ENCODE measurements around the gene CCT2.
"Not testable (repeated sequence)": the region's sequence is repeated elsewhere in the genome, so short reads cannot be mapped to it uniquely, and the experiment has no call there.

CCT2 gene

GRCh38 chr12:69589082-69589481, 3.8 kb downstream of the CCT2 start:
- no peak for DNase-seq

DNA sequence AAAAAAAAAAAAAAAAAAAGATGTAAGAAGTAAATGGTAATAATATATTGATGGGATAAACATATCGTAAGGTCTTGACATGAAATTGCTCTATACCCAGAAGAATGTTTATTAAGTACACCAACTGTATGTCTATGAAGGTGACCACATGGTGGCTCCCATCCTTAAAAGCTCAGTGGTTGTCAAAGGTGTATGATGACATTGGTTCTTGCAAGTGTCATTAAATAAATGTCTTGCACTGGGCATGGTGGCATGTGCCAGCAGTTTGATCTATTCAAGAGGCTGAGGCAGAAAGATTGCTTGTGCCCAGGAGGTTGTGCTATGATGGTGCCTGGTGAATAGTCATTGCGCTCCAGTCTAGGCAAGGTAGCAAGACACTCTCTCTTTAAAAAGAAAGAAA, 10.4 kb downstream of the CCT2 start:
- no peak for DNase-seq

DNA sequence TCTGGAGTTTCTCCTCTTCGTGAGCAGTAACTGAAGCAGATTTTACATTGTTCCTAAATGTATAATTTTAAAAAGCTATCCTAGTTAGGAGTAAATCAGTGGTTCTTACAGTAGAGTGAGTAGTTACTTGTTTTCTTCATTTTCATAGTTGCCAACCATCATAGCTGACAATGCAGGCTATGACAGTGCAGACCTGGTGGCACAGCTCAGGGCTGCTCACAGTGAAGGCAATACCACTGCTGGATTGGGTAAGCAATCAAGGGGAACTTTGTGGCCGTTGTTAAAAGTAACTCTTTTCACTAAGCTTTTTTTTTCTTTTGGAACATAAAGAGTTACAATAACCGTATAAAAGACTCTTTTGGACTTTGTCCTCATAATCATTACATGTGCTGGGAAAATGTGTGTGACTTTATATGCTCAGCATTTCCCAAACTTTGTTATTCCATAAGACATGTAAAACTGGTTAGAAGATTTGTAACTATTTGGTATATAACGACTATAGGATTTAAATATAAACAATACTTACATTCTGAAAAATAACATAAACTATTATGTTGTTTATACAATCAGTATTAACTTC, 13.0 kb downstream of the CCT2 start:
- no peak for DNase-seq

- no peak for DNase-seq
Measured at GRCh38 chr12:69600804-69601203, 15.5 kb downstream of the CCT2 start.

- no peak for DNase-seq
Measured at GRCh38 chr12:69601962-69602685, 16.9 kb downstream of the CCT2 start.

DNA sequence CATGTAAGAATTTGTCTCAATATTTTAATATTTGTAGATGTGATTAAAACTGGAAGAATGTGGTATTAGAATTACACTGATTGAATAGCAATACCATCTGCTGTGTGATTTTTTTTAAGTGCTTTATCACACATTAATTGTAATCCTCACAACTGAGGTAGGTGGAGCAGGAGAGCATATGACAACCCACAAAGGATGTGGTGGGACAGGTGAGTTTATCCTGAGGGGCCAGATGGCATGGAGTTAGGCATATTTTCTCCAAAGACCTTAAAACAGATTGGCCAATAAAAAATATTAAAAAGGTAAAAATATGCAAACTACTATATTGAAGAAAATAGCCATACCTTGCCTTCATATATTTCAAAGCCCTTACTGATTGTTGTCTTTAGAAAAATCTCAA, 17.7 kb downstream of the CCT2 start:
- DNase-seq, result no peak

DNA sequence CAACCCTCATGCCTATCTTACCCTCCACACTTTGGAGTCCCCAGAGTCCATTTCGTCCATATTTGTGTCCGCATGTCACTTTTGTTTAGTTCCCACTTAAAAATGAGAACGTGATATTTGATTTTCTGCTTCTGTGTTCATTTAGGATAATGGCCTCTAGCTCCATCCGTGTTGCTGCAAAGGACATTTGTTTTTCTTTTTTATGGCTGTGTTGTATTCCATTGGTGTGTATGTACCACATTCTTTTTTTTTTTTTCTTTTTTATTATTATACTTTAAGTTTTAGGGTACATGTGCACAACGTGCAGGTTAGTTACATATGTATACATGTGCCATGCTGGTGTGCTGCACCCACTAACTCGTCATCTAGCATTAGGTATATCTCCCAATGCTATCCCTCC, 18.3 kb downstream of the CCT2 start:
- DNase-seq, result not testable (repeated sequence)

- DNase-seq, result not testable (repeated sequence)
Measured at GRCh38 chr12:69604275-69604674, 19.0 kb downstream of the CCT2 start.

DNA sequence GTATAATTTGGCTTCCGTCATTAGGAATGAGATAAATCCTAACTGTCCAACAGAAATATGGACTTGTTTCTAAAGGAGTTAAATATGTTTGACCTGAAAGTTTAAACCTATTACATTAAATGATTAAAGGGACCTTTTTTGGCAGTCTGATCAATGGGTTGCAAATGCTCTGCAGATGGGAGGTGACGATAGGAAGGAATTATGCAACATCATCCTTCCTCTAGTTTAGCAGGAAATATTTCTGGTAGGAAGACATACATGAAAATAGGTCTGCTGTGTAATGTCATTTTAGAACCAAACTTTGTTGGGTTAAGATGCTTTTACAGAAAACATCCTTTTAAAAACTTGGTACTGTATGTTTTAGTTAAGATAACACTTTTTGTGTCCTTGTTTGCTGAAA, 22.9 kb downstream of the CCT2 start:
- DNase-seq, result no peak

DNA sequence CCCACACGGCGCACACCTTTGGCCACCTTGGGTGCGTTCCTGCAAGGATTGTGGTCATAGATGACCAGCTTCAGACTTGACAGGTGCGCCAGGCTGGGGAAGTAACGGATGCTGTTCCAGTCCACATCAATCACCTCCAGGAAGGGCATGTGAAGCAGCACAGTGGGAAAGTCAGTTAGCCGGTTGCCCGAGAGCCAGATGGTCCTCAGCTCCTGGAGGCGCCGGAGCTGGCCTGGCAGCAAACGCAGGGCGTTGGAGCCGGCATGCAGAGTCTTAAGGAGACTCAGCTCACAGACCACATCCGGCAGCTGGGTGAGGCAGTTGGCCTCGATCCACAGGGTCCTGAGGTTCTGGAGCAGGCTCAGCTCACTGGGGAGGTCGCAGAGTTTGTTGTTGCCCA, 24.9 kb downstream of the CCT2 start:
- no peak for DNase-seq

DNA sequence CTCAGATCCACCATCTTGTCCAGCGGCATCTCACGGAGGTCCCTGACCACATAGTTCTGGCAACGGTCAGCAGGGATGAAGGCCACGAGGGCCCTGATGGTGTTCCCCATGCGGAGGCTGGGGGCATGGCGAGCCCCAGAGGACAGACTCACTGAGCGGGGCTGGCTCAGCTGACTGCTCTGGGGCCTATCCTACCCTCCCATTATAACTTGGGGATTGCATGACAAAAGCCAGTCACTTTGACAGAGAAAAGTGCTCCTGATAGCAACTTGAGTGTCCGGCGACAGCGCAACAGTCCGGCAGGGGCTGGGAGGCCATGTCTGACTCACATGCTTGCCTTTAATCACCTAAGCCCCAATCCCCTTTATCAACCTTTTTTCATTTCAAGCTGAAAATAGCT, 25.5 kb downstream of the CCT2 start, which contains the start of gene LRRC10:
Gene LRRC10 (minus strand): TSS at position 179 of the 400 bp plus-strand sequence. CDS start 69 bp downstream, at position 110.
- DNase-seq, result no peak

GRCh38 chr12:69613351-69613750, 28.1 kb downstream of the CCT2 start:
- no peak for DNase-seq

DNA sequence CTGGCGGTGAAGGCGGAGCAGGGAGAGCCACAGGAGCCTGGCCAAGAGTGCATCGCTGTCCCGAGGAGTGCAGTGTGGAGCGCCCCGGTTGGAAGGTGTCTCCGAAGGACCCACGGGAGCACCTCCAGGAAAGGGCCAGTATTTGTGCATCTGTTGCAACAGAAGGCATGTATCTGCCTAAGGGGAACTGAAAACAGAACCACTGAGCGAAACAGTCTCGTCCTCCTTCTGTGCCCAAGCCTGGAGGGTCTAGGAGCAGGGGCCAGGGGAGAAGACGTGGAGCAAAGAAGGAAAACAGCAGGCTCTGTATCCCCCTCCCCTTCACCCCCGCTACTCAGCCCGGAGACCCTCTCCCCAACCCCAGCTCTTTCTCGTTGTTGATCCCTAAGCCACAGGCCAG, 30.8 kb downstream of the CCT2 start:
- DNase-seq, result no peak

GRCh38 chr12:69619050-69619449, 33.8 kb downstream of the CCT2 start:
- no peak for DNase-seq

DNA sequence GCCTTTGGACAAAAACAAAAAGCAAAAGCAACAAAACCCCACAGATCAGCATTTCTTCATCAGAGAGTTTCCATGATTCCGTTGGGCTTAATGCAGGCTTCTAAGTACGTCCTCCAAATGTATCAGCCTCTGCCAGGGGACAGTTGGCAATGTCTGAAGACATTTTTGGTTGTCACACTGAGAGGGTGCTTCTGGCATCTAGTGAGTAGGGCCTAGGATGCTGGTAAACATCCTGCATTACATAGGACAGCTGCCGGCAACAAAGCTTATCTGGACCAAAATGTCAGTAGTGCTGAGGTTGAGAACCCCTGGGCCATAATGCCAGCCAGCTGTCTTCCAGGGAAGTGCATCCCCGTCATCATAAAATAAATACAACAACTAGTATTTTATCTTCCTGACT, 34.8 kb downstream of the CCT2 start:
- DNase-seq, result no peak

GRCh38 chr12:69620921-69621320, 35.7 kb downstream of the CCT2 start:
- no peak for DNase-seq

DNA sequence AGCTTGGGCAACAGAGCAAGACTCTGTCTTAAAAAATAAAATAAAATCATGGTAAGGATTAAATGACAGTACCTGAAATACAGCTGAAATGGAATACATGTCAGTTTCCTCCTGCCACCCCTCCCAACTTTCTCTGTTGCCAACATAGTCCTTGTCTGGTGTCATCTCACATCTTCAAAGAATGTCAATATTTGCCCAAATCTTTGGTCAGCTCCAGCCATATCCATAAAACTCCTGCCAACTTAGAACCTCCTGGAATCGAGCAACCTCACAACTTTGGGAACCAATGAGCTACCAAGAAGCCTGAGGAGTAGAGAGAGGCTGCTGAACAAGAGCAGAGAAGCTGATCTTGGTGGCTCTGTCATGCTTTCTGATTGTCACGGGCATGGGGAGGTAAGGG, 36.3 kb downstream of the CCT2 start:
- no peak for DNase-seq

DNA sequence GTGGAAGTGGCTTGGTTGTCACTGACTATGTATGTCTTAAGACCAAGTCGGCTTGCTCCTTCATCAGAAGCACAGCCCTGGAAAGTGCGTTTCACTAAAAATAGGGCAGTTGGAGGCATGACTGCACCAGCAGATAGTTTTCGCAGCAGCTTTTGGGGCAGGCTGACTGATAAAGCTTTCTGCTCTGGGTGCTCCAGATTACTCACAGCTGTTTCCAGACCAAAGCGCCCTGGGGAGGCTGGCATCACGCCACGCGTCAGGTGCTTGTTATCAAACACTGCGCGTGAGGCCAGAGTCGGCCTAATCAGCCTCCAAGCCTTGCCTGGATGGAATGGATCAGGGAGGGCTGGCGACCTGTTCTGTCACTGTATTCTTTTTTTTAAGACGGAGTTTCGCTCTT, 38.7 kb downstream of the CCT2 start:
- DNase-seq, result no peak

DNA sequence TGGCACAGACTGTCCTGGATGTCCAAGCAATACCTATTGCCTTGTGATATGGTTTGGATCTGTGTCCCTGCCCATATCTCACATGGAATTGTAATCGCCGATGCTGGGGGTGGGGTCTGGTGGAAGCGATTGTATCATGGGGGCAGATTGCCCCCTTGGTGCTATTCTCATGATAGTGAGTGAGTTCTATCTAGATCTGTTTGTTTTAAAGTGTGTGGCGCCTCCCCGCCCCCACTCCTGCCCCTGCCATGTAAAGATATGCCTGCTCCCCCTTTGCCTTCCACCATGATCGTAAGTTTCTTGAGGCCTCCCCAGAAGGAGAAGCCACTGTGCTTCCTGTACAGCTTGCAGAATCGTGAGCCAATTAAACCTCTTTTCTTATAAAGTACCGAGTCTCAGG, 42.2 kb downstream of the CCT2 start:
- DNase-seq, result no peak

GRCh38 chr12:69630191-69630590, 44.9 kb downstream of the CCT2 start:
- no peak for DNase-seq

DNA sequence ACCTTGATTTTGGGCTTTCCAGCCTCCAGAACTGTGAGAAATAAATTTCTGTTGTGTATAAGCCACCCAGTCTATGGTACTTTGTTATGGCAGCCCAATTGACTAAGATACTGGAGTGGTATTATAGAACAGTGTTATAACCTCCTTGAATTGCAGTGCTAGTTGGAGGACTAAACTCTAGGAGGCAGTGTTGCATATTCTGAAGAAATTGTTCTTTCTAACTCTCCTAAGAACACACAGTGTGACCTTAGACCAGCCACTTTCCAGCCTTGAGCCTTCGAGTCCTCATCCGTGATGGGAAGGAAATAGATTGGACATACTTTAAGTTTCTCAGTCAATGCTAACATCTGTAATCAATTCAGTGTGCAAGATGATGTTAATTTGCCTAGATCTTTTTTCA, 47.8 kb downstream of the CCT2 start:
- DNase-seq, result no peak

DNA sequence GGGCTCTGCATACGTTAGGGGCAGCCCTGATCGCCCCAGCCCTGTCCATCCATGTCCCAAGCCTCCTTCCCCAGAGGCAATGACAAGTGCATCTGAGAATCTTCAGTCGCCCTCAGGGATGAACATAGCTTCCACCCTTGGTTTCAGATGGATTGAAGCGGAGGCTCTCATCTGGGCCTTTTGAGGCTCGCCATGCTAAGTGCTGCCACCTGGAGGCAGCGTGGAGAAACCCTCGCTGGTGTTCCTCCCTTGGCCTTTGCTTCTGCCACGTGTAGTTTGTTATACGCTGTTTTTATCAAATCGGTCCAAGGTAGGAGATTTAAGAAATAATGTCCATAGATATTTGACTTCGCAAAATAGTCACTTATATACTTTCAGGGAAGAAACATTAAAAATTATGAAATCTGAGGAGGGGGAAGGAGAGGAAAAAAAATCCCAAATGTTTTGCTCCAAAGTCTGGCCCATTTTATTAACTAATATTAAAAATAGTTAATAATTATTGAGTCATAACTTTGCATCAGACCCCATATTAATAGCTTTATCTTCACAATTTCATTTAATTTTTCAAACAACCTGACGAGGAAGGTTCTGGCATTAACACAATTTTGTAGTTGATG, 54.2 kb downstream of the CCT2 start:
- peak; percentile 10 for DNase-seq

DNA sequence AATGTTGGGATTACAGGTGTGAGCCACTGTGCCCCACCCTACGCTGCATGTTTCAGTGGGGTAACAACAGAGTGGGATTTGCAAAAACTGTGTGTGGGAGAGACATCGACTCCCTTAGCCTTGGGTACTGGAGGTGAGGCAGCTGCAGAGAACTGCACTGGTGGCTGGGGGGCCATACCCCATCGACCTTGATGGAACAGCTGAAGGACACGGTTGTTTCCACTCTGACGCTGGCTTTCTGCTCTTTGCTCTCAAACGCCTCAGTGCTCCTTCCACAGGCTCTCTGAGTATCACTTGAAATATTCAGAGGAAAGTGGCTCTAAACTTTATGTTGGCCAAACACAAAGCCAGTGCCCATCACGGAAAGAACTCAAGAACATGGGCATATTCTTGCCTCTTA, 56.3 kb downstream of the CCT2 start:
- DNase-seq, result no peak

GRCh38 chr12:69642531-69642930, 57.3 kb downstream of the CCT2 start:
- no peak for DNase-seq

GRCh38 chr12:69644511-69644910, 59.3 kb downstream of the CCT2 start:
- no peak for DNase-seq

All from NCI-H1436 (cell line).